AG10803 (cell line): ENCODE data around the gene CTXN2.

ENCODE experiments used
- DNase-seq: peaks from one replicate; pipeline ENCODE4 v3.0.0; 2010; ENCODE audit warnings: low read depth
- H3K4me3 ChIP-seq: 2 replicates; pipeline ENCODE4 v1.5.1; 2011; ENCODE audit warnings: mild to moderate bottlenecking, low read length, control low read depth
- CTCF ChIP-seq: conservative IDR thresholded peaks from 2 replicates; pipeline ENCODE4 v1.5.1; 2011; ENCODE audit warnings: mild to moderate bottlenecking, low read length, control low read depth, inconsistent platforms

CTXN2 gene

GRCh38 chr15:48178648-48178931, 12.9 kb upstream of the CTXN2 start:
- H3K4me3 ChIP-seq: peak overlapping the region; percentile 63
- TF ChIP-seq CTCF: no peak
- DNase-seq: no peak

GRCh38 chr15:48182749-48183148, 8.7 kb upstream of the CTXN2 start:
- DNase-seq: no peak
- no peak for TF ChIP-seq CTCF
- no peak overlapping the region for H3K4me3 ChIP-seq

GRCh38 chr15:48185529-48185928, 5.9 kb upstream of the CTXN2 start:
- no peak for TF ChIP-seq CTCF
- H3K4me3 ChIP-seq: no peak overlapping the region
- no peak for DNase-seq

- no peak for TF ChIP-seq CTCF
- DNase-seq: no peak
Measured at GRCh38 chr15:48186271-48186670, 5.2 kb upstream of the CTXN2 start.

GRCh38 chr15:48190932-48191573, 412 bp upstream of the CTXN2 start:
- DNase-seq: peak; percentile 50
- no peak overlapping the region for H3K4me3 ChIP-seq

More at GRCh38 chr15:48186271-48186670, 5.2 kb upstream of the CTXN2 start:
- no peak overlapping the region for H3K4me3 ChIP-seq

GRCh38 chr15:48202068-48202467, 10.6 kb downstream of the CTXN2 start:
- no peak for DNase-seq
- no peak for TF ChIP-seq CTCF
- no peak overlapping the region for H3K4me3 ChIP-seq

More at GRCh38 chr15:48190932-48191573, 412 bp upstream of the CTXN2 start:
- TF ChIP-seq CTCF: no peak

- no peak for TF ChIP-seq CTCF
- DNase-seq: no peak
- no peak within 1 kb of the TSS for H3K4me3 ChIP-seq
Measured at GRCh38 chr15:48205981-48206380, 14.5 kb downstream of the CTXN2 start, which contains the start of gene SLC12A1. SLC12A1 (plus strand) TSS chr15:48206302; CDS start chr15:48207720, 1,418 bp downstream.
